GM12891 (cell line): ENCODE results near the gene NUMA1.

Source experiments
- POLR2A ChIP-seq: IDR thresholded peaks from 2 replicates; pipeline ENCODE4 v1.6.1; 2011; ENCODE audit warnings: low read depth, low read length, control low read depth
- POLR2AphosphoS5 ChIP-seq: IDR thresholded peaks from 2 replicates; pipeline ENCODE4 v1.6.1; 2011; ENCODE audit warnings: low read depth, low read length, control low read depth
- SPI1 ChIP-seq: IDR thresholded peaks from 2 replicates; pipeline ENCODE4 v1.6.1; 2011; ENCODE audit warnings: low read depth, low read length, control low read depth
- TAF1 ChIP-seq: IDR thresholded peaks from 2 replicates; pipeline ENCODE4 v1.6.1; 2011; ENCODE audit warnings: low read depth, low read length, control low read depth

DNA sequence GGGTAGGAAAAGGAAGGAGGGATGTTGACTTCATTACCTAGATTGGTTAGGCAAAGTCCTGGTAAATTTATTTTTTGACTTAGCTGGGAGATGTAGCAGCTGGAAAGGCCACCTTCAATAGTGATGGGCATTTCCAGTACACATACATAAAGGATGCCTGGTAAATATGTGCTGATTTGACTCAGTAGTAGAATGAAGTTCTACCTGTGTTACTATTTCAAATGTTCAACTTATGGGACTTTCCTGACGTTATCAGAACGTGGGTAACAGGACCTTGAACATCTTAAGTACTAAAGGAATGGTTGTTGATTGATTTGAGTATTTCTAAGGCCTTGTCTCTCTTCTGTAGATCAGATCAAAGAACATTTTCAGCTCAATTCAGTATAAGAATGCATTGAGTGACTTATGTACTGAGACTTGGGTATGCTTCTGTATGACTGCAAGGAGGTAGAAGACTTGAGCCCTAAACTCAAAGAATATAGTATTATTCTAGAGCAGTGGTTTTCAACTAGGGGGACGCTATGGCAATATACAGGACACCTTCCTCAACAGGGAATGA lies 124.4 kb downstream of the NUMA1 start:
- no peak for TF ChIP-seq POLR2AphosphoS5
- TF ChIP-seq POLR2A: no peak
- no peak for TF ChIP-seq TAF1
- no peak for TF ChIP-seq SPI1
